ENCODE data around the gene DNER.

Gene DNER

DNA sequence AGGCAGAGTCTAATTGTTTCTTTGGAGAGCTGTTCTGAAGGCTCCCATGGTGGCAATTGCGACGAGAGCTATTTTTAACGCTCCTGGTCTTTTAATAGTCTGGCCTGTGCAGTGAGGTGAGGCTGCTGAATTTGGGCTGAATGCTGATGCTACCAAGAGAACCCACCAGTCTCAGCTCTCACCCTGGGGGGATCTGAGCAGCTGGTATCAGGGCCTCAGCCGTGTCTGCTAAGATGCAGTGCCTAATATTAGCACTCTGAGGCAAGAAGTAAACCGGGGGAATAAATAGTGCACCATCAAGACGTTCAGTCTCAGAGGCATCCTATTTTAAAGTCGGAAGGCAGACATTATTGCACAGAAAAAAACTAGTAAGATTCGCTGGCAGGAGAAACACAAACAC is 228.5 kb downstream of the DNER start:
- DNase-seq = no peak

DNA sequence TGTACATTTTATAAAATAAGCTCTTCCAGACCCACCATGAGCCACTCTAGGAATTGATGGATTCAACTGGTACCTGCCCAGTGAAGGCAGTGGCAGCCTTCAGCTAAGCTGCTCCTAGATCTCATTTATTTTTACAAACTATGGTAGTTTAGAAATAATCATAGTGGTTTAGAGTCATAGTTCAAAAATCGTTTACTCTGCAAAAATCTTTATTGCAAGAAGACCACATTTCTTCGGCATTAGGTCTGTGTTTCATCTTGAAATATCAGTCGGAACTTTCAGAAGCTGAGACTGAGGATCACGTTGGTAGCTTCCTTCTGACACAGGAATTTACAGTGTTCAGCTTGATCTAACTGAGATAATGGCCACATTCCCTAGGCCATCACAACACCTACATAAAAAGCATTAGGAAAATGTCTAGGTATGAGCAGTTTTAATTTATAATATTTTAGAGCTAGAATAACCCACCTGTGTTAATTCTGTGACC is 237.0 kb downstream of the DNER start:
- DNase-seq = no peak

DNA sequence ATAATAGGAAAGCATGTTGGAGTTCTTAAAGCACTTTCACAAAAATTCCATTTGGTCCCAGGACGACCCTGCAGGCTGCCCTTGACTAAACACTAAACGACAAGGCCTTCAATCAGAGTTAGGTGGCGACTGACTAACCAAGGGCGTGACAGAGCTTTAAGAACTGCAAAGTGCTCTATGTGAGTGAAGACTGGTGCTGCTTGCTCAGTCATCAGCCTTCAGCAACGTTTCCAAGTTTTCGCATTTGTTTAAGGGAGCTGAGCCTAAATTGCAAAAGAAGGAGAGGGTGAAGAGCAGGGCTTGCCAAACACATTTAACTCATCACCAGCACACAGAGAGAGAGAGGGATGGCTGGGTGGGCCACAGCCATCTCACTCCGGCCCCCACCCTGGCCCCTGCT is 238.6 kb downstream of the DNER start:
- DNase-seq = no peak

DNA sequence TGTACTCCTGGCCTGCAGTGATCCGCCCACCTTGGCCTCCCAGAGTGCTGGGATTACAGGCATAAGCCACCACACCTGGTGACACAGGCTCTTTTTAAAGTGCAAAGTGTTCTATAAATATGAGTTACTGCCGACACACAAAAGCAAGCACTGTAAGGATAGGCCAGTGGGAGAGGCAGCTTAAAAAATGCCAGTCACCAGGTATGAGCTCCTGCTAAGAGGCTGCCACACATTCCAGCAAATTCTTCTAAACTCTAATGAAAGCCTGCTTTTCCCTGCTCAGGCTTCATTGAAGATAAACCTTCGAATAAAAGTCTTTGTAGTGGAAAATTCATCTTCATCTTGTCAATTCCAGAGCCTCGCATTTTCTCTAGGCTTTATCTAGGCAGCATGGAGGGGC is 240.2 kb downstream of the DNER start:
- no peak for DNase-seq

DNA sequence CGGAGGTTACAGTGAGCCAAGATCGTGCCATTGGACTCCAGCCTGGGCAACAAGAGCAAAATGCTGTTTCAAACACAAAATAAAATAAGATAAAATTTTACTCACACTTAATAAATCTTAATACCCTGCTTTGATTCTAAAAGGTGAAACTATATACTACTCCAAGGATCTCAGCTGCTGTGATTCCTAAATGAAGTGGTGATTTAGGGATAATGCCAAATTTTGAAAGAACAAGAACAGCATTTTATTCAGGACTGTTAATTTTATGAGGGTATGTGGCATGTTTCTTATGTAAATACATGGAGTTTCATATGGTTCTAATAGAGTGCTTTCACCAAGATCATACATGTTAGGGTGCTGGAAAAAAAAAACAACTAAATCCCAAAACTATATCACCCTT is 243.6 kb downstream of the DNER start:
- DNase-seq = no peak

DNA sequence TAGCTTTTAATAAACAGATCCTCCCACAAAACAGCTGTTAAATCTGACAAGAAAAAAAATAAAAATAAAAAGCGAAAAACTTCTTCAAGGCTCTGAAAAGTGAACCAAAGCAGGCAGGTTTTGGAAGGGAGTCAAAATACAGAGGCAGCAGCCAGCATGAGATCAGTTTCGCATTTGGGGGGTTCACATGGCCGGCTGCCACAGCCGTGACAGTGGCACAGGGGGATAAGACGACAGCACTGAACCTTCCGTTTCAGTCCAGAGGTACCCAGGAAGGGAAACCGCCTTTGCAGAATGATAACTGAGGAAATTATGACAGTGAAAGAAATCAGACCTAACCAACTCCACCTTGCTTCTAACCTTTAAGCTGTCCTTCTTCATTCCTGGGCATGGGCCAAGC is 246.6 kb downstream of the DNER start:
- DNase-seq = no peak

DNA sequence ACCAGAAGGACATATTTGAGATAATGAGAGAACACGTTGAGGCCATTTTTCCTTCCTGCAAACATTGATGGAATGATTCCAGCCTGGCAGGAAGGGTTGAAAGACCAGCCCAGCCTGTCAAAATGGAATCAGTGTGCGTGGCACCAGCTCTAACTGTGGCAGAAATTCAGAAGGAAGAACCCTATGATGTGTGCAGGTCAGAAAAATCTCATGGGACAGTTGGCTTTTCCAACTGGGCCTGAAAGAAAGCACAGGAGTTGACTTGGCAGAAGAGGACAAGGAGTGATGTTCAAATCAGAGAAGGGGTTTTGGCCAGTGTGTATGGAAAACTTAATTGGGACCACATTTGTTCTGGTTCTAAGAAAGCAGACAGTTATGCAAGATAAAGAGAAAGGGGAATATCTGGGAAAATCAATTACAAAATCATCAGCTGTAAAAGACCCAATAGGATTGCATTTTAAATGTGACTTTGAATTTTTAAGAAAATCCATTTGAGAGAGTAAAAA is 250.5 kb downstream of the DNER start:
- no peak for DNase-seq

DNA sequence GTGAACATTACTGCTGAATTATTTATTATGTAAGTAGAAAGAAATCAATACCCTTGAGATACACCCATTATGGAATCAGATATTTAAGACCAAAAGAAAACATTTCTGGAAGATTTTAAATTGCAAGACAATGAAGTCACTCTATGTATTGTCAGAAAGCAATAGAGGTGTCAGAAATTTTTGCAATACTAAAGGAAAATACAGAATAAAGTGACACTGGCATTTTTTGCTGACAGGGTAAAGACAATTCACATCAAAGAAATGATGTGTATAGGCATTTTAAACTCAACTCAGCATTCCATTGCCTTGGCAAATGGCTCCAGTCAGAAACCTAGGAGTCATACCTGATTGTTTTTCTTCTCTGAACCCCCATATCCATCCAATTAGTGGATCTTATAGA is 252.2 kb downstream of the DNER start:
- DNase-seq = no peak

DNA sequence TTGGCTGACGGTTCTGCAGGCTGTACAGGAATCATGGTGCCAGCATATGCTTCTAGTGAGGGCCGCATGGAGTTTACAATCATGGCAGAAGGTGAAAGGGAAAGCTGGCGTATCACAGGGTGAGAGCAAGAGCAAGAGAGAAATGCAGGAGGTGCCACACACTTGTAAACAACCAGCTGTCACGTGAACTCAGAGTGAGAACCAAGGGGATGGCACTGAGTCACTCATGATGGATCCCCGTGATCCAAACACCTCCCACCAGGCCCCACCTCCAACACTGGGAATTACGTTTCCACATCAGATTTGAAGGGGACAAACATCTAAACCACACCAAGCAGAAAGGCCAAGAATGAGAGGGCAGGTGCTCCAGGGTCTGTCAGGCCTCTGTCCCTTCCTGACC is 258.3 kb downstream of the DNER start:
- no peak for DNase-seq

DNA sequence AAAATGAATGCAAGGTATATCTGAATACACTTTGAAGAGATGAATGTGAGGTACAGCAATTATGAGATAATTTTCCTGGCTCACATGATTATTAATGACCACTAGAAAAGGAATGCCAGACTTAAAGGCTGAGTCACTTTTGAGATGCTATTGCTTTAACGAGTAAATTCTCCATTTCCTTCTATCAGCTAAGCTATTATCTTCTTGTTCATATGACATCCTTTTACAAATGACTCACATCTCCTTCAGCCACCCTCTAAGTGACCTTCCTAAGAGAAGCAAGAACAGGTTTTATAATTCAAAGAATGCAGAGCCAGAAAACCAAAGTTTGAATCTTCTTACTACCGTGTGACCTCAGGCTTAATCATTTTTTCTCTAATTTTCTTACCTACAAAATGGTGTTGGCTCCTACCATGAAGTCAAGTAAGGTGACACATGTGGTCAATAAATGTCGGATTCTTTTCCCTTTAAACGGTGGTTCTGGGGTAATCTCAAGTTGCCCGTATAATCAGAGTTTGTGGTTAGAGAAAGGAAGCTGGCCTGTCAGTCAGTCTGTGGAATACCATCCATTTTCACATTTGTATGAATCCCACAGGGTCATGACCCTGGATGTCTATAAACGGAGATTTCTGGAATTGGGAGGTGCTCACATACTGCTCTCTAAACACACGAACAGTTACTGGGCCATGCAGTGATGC is 259.3 kb downstream of the DNER start:
- DNase-seq = no peak

DNA sequence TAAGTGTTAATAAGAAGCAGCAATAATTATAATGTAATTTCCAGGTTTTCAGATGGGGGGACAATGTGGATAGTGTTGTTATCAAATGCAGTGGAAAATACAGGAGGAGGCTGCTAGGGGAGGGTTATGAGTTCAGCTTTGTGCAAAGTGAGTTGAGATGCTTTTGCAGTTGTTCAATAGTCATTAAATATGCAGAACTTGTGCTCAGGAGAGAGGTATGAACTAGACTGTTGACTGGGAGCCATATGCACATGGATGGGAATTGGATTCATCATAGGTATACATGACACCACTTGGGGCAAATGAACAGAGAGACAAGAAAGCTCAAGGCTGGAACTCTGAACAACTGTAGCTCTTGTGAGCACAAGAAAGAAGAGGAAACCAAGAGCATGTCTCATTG is 261.1 kb downstream of the DNER start:
- no peak for DNase-seq

DNA sequence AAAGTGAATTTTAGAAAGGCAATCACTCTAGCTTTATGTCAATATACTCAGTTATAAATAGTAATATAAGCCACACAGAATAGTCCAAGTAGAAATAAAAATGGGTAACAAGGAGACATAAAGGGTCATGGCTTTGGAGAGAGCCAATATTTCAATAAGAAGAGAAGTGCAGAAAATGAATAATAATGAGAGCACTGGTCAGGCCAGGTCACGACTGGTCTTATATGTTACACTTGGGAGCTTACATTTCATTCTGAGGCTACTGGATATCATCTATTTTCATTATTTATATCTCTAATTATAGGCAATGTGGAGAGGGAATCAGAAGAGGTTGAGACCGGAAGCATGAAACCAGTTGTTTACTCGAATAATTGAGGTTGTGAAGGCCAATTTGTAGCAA is 262.5 kb downstream of the DNER start:
- no peak for DNase-seq

DNA sequence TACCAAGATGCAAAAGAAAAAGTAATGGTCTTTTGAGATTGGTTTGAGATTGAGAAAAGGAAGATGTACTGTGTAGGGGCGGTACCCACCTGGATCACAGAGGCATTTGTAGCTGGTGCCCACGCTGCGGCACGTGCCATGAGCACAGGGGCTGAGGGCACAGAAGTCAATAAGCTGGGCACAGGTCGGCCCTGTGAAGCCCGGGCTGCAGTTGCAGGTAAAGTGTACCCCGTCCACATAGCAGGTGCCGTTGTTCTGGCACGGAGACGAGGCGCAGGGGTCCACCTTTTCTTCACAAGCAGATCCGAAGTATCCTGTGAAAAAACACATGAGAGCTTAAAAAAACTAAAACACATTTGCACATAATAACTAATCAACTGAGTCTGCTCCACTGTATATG is 267.1 kb downstream of the DNER start:
- no peak for DNase-seq

DNA sequence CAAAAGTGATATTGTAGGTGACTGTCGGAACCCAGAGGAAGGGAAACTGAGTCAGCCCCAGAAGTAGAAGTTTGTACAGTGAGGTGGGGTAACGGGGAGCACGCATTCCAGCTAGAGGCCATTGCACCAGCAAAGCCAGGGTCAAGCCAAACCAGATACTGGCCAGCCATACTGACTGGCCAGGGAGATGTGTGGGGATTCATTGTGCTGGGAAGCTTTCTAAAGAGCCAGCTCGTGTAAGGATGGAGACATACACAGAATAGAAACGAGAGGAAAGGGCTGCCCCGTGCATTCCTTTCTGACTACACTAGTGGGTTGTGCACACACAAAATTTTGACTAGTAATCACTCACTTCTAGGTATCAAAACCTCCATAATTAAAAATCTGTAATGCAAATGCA is 268.0 kb downstream of the DNER start:
- no peak for DNase-seq

DNA sequence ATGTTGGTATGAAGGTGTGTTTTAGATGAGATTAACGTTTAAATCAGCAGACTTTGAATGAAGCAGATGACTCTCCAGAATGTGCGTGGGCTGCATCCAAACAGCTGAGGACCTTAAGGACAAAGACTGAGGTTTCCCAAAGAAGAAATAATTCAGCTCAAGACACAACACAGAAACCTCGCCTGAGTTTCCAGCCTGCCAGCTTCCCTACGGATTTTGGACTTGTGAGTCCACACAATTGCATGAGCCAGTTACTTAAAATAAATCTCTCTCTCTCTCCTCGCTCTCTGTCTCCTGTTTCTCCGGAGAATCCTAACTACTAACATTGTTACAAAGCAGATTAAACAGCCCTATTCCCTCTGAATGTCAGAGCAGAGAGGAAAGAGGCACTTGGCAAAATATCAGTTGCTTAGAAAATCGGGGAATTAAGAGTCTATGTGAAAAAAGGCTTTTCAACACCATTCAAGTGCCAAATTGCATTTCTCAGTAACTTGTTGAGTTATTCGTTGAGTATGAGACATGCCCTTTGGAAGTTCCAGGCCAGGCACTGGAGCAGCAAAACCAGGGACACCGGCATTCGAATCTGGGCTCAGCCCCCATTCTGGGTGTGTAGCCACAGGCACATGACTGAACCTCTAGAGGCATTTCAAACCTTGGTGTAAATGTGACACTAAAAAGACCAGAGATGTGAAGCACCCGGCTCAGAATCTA is 268.7 kb downstream of the DNER start:
- DNase-seq = no peak

DNA sequence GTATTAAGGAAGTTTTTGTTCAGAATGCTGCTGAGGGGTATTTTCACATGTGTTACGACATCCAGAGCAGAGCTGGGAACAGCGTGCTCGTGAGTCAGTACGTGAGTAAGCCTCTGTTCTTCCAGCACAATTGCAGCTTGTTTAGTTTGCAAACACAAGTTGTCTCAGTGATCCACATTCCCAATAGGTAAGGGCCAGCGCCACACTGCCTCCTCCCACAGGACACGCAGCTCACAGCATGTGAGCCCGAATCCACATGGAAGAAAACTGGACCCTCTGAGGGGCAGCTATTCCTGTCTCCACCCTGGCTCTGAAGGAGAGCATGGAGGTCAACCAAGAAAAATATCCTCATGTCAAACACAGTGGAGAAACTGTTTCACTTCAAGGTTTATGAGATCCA is 269.3 kb downstream of the DNER start:
- no peak for DNase-seq

DNA sequence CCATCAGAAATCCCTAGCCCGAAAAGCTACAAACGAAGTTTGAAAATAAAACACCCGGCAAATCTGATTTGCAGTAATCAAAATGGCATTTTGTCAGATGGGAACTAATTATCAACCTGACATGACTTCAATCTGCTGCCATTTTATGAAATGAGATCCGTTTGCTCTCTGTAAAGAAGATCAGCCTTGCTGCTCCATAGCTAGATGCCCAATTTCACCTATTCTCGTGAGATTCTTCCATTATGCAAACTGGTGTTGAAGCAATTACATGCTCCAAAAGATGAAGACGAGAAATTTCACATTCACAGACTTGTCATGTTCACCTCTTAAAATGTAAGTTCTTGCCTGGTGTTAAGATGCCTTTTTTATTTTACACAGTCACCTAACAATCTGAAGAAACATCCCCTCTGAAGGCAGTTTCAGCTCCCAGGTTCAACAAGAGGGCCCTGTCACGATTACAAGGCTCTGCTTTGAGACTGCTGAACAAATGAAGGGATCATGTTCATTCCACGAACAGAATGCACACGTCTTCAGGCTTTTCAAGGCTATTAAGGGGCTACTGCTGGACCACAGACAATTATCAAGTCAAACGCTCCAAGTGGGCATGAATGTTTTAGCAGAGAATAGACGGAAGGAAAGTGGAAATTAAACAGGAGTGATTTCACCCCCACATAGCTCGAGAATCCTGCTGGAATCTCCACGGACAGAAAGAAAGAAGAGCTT is 270.6 kb downstream of the DNER start:
- DNase-seq = no peak

DNA sequence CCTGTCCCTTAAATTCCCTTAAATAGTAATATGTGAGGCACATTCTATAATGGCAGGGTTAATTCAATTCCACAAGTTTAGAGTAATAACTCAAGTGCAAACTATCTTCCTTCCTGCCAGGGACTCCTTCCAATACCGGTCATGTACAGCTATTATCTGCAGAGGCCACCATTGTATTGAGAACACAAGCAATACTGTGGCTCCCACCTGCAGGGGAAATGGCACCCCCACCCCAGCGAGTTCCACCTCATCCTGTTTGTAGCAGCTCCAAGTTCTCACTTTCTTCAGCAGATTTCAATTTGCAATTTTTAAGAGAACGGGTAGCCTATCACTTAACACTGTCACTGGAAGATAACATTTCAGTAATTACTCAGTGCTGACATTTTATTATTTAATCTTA is 271.2 kb downstream of the DNER start:
- no peak for DNase-seq

DNA sequence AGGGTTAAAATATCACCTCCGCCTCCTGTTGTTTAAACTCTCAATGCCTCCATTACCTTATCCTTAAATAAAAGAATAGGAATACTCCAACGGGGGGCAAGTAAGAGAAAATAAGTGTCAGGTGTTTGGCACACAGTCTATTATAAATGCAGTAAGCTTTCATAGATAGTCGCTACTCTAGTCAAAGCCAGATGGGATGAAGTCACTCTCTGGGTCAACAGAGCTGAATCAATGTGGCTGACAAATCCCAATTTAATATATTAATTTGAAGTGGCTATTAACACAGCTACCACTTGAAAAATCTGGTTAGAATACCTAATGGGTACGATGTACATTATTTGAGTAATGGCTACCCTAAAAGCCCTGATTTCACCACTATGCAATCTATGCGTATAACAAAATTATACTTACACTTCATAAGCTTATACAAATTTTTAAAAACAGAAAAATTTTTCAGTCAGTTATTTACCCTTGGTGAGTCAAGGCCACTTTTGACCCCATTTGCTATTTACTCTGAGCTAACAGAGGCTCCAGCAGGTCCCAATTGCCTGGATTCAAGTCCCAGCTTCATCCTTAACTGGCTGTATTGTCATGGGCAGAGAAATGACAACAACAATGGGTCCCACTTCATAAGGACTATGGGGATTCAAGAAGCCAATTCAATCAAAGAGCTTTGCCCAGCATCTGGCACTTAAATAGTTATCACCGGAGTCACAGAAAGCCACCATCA is 275.8 kb downstream of the DNER start:
- no peak for DNase-seq

DNA sequence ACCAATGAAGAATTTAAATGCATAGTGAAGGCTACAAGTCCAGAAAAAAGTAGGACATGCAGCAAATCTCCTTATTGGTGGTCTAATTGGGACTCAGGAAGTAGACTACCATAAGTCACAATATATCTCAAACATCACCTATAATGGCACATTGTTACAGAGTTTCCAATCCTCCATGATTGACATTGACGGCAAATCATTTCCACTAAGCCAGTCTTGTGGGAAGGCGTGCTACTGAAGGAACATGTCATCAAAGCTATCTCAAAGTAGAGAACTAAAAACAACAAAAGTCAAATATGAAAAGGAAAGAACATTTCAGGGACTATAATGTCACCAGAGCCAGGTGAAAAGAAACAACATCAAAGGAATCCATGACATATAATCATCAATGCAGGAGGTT is 276.9 kb downstream of the DNER start:
- DNase-seq = no peak

DNA sequence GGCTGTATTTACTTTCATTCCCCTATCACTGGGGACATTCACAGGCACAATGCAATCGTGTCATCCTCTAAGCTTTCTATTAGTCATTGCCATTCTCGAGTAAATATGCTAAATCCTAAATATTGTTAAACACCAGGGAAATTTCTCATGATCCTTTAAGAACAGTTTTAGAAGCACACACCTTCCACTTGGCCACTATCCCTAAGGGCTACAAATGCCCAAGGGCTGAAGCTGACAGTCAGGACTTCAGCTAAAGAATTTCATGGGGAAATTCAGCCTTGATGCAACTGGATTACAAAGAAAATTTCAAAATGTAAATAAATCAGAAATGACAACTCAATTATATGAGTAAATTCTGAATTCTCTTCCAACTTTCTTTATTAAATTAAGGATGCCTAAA is 280.2 kb downstream of the DNER start:
- no peak for DNase-seq

DNA sequence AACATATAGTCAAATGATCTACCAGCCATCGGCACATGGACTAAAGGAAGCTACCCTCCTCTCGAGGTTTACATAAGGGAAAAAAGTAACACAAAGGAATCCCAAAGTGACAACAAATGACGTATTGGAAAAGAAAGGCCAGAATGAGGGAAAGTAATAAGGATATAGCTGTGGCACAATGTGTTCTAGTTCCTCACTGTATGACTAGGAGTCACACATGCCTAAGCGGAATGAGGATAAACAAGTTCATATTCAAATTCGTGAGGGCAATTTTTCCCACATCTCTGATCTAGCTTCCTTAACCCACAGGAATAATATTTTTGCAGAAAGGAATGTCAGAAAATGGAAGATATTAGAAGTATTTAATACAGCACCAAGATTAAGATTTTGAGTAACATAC is 281.0 kb downstream of the DNER start:
- DNase-seq = no peak

DNA sequence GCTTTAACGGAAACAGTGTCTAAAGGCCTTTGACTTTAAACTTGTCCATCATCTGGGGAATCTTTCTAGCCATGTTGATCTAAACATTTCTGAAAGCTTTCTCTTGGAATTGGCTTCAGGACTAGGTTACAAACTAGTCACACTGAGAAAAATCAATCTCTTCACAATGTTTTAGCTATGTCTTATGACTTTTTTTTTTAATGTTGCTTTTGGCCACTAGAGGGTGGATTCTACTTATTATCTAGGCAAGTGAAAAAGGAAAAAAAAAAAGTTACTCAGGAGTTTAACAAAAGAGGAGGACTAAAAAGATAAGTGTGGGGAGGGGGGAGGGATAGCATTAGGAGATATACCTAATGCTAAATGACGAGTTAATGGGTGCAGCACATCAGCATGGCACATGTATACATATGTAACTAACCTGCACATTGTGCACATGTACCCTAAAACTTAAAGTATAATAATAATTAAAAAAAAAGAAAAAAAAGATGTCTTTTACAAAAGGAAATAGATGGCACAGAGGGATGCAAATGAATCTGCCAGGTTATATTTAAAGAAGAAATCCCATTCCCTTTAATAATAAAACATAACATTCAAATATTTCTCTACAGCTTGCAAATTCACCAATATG is 282.9 kb downstream of the DNER start:
- DNase-seq = peak in 1 of 5 experiments; percentile 4
